Nephron (organoid): Measurements from ENCODE around the gene MAD1L1.

ENCODE experiments used
- H3K27ac Mint-ChIP-seq, 3 experiments: 2 replicates each; pipeline ENCODE4 v1.8.0; 2020; ENCODE audit warnings: mixed read lengths in 3 of 3, mild to moderate bottlenecking in 2 of 3, moderate library complexity in 1 of 3
- H3K27me3 Mint-ChIP-seq: 2 replicates; pipeline ENCODE4 v1.8.0; 2021; ENCODE audit warnings: low read depth, mild to moderate bottlenecking, moderate library complexity, mixed read lengths
- H3K36me3 Mint-ChIP-seq: 2 replicates; pipeline ENCODE4 v1.8.0; 2020; ENCODE audit warnings: low read depth, mixed read lengths
- H3K4me1 Mint-ChIP-seq: 2 replicates; pipeline ENCODE4 v1.8.0; 2020; ENCODE audit warnings: mixed read lengths
- H3K4me3 Mint-ChIP-seq, 3 experiments: 2 replicates each; pipeline ENCODE4 v1.8.0; 2020; ENCODE audit warnings: mild to moderate bottlenecking in 3 of 3, mixed read lengths in 3 of 3, moderate library complexity in 2 of 3
- H3K9me3 Mint-ChIP-seq: 2 replicates; pipeline ENCODE4 v1.8.0; 2020; ENCODE audit warnings: mixed read lengths
- TF ChIP-seq, protein P1 (sequence below), 3 experiments: fragments of 200-600 bp; sonication (generic); IDR thresholded peaks; one replicate each; pipeline ENCODE4 v1.5.0; 2021; ENCODE audit warnings: antibody characterized with exemption in 3 of 3; ENCODE audit not compliant: unreplicated experiment in 3 of 3

Gene MAD1L1

DNA sequence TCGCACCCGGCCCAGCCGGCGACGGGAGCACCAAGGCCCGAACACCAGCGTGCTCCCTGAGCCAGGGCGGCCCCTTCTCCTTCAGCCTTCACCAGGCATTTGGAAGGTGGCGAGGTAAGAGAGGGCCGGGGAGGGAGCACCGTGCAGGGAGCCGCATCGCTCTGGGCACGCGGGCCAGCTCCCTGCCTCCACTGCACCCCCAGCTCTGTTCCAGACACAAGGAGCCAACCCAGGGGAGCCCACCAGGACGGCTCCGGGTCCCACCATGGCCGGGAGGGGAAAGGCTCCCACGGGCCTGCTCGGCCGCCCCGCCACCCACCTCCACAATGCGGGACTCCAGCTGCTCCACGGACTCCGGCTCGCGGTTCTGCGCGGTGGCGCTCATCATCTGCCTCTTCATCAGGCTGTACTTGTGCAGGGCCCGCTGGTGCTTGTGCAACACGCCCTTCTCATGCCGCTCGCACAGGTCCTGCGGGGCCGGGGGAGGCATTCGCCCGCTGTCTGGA, 24.4 kb upstream of the MAD1L1 start:
- Mint-ChIP-seq H3K27ac (no peak overlapping the region), H3K27me3 (peaks cover 3% of the 10 kb centered on the region), H3K4me3 (no peak overlapping the region), H3K36me3 (peaks cover 16% of the 10 kb centered on the region), H3K9me3 (no peaks in the 10 kb centered on the region), H3K4me1 (no peaks in the 10 kb centered on the region)
- TF ChIP-seq, protein P1, sequence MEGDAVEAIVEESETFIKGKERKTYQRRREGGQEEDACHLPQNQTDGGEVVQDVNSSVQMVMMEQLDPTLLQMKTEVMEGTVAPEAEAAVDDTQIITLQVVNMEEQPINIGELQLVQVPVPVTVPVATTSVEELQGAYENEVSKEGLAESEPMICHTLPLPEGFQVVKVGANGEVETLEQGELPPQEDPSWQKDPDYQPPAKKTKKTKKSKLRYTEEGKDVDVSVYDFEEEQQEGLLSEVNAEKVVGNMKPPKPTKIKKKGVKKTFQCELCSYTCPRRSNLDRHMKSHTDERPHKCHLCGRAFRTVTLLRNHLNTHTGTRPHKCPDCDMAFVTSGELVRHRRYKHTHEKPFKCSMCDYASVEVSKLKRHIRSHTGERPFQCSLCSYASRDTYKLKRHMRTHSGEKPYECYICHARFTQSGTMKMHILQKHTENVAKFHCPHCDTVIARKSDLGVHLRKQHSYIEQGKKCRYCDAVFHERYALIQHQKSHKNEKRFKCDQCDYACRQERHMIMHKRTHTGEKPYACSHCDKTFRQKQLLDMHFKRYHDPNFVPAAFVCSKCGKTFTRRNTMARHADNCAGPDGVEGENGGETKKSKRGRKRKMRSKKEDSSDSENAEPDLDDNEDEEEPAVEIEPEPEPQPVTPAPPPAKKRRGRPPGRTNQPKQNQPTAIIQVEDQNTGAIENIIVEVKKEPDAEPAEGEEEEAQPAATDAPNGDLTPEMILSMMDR (IDR thresholded peaks at IDR 0.05; ENCODE audit: unreplicated experiment in 3 of 3): no peak

DNA sequence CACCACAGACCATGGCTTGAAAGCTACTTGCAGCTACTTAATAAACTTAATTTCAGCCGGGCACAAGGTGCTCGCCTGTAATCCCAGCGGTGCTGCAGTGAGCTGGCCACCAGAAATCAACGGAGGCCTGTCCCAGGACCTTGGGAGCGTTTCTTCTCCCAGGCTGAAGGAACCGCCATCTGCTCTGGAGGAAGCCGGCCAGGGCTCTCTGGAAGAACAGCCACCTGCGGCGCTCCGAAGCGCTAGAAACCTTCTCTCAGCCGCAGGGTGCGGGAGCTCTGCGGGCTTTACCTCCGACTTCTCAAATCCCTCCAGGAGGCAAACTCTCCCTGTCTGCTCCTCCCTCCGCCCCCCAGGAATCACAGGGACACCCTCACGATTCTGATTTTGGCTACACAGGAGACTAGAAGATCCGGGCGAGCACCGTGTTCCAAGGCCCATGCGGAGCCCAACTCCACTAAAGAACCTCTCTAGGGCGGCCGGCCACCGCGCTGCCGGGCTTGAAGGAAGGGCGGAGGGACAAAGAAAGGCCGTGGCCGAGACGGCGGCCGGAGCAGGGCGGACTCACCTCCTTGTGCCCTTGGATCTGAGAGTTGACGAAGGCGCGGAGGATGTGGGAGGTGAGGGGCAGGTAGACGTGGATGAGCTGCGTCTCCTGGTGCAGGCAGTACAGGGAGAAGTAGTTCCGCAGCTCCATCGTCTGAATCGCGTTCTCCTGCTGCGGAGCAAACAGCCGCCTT, 23.7 kb upstream of the MAD1L1 start:
- no peak overlapping the region for H3K4me3 Mint-ChIP-seq
- H3K9me3 Mint-ChIP-seq: no peaks in the 10 kb centered on the region
- H3K27me3 Mint-ChIP-seq: no peaks in the 10 kb centered on the region
- H3K27ac Mint-ChIP-seq: no peak overlapping the region
- no peaks in the 10 kb centered on the region for H3K4me1 Mint-ChIP-seq
- TF ChIP-seq, protein P1 (IDR thresholded peaks at IDR 0.05; ENCODE audit: unreplicated experiment in 3 of 3): no peak
- peaks cover 12% of the 10 kb centered on the region for H3K36me3 Mint-ChIP-seq

DNA sequence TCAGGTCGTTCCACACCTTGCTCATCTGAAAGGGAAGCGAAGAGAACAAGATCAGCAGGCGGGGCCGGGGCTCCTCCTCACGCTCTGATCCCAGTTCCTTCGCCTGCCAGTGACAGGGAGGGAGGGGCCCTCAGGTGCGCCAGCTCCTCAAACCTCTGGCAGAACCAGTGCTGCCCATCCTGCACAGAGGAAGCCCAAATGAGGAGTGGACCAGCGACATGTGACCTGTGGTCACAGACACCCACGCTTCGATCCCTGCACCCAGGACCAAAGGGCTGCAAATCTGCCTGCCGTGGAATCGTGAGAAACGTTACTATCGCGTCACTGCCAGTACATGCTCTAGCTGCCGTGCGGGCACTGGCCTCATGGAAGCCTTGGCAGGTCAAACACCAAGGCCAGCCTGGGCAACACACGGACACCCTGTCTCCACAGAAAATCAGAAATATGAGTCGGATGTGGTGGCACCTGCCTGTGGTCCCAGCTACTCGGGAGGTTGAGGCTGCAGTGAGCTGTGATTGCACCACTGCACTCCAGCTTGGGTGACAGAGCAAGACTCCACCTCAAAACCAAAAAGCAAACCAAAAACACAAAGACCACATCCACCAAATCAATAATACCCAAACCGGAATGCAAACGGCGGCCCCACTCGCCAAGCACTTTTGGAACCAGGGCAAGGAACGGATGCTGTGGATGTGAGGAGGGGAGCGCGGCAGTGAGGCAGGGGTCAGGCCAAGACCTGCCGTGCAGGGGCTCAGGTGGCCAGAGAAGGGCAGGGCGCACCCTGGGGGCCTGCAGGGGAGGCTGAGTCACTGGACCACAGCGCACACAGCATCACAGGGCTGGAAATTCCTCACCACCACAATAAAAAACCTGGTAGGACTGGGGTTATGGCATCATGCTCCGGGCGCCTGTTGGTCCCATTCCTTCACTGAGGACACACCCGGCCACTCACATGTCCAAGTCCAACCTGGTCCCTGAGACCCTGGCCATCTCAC, 22.7 kb upstream of the MAD1L1 start:
- Mint-ChIP-seq H3K4me1 (no peaks in the 10 kb centered on the region), H3K36me3 (peaks cover 15% of the 10 kb centered on the region), H3K27me3 (no peaks in the 10 kb centered on the region), H3K4me3 (no peak overlapping the region), H3K9me3 (no peaks in the 10 kb centered on the region), H3K27ac (no peak overlapping the region)
- TF ChIP-seq, protein P1 (IDR thresholded peaks at IDR 0.05; ENCODE audit: unreplicated experiment in 3 of 3): no peak

DNA sequence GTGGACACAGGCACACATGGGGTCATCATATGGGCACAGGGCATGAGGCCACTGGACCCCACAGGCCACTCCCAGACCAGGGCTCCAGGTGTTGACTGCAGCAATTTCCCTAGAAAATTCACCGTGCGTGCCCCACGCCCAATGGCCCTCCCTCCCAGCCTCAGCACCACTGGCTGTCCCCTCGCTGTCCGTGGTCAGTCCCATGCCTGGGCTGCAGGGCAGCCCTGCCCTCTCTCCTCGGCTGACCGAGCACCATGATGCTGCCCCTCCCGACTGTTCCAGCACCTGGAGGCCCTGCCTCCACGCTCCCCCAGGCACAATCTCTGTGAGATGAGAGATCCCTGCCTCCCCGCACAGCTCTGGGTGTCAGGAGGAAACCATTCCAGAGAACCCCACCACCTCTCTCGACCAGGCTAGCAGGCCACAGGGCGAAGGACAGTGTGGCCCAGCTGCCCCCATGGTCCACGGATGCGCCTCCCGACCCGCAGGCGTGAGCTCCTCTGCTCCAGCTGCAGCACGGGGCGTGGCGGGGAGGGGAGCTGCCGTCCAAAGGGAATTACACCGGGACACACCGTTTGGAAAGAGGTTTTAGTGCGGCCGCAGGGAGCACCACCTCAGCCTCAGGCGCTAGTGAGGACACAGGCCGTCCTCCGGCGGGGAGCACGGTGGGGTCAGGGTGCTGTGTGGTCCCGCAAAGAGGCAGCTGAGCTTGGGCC, 21.8 kb upstream of the MAD1L1 start:
- no peak overlapping the region for H3K27ac Mint-ChIP-seq
- H3K36me3 Mint-ChIP-seq: peaks cover 12% of the 10 kb centered on the region
- no peaks in the 10 kb centered on the region for H3K9me3 Mint-ChIP-seq
- no peaks in the 10 kb centered on the region for H3K4me1 Mint-ChIP-seq
- no peaks in the 10 kb centered on the region for H3K27me3 Mint-ChIP-seq
- TF ChIP-seq, protein P1 (IDR thresholded peaks at IDR 0.05; ENCODE audit: unreplicated experiment in 3 of 3): no peak
- no peak overlapping the region for H3K4me3 Mint-ChIP-seq

GRCh38 chr7:2253525-2254244, 20.9 kb upstream of the MAD1L1 start:
- TF ChIP-seq, protein P1 (IDR thresholded peaks at IDR 0.05; ENCODE audit: unreplicated experiment in 3 of 3): no peak
- Mint-ChIP-seq H3K9me3 (no peaks in the 10 kb centered on the region), H3K27me3 (no peaks in the 10 kb centered on the region), H3K36me3 (peaks cover 11% of the 10 kb centered on the region), H3K4me3 (no peak overlapping the region), H3K27ac (no peak overlapping the region), H3K4me1 (peaks cover 7% of the 10 kb centered on the region)
